Activated gamma-delta T cell treated with anti-CD3 and anti-CD28 coated beads, Interleukin-2, amount 50 U/mL, for 16 hours (primary cell): Measurements from ENCODE around the gene RBM26.
"Not testable (repeated sequence)": the region's sequence is repeated elsewhere in the genome, so short reads cannot be mapped to it uniquely, and the experiment has no call there.

Experiments used
- DNase-seq: peaks from one replicate; pipeline ENCODE4 v3.0.0-alpha.2; 2020; ENCODE audit warnings: low read depth

The RBM26 gene

GRCh38 chr13:79318664-79319063, 87.4 kb downstream of the RBM26 start:
- no peak for DNase-seq

GRCh38 chr13:79317856-79318255, 88.2 kb downstream of the RBM26 start:
- no peak for DNase-seq

- DNase-seq, result no peak
These were observed 91.4 kb downstream of the RBM26 start for GRCh38 chr13:79314652-79315051.

- no peak for DNase-seq
These were observed 93.7 kb downstream of the RBM26 start for GRCh38 chr13:79312340-79312855.

- DNase-seq, result no peak
These were observed 94.7 kb downstream of the RBM26 start for GRCh38 chr13:79311386-79311785.

- DNase-seq, result no peak
These were observed 96.4 kb downstream of the RBM26 start for GRCh38 chr13:79309690-79310089.

- no peak for DNase-seq
These were observed 98.2 kb downstream of the RBM26 start for GRCh38 chr13:79307866-79308298.

- DNase-seq, result no peak
These were observed 98.6 kb downstream of the RBM26 start for GRCh38 chr13:79307433-79307861.

- no peak for DNase-seq
These were observed 99.4 kb downstream of the RBM26 start for GRCh38 chr13:79306650-79307049.

GRCh38 chr13:79297128-79297527, 108.9 kb downstream of the RBM26 start:
- no peak for DNase-seq

- no peak for DNase-seq
These were observed 109.9 kb downstream of the RBM26 start for GRCh38 chr13:79295906-79296706.

- no peak for DNase-seq
These were observed 115.3 kb downstream of the RBM26 start for GRCh38 chr13:79290595-79291244.

- DNase-seq, result no peak
These were observed 116.5 kb downstream of the RBM26 start for GRCh38 chr13:79289571-79289970.

- no peak for DNase-seq
These were observed 117.9 kb downstream of the RBM26 start for GRCh38 chr13:79287939-79288795.

- DNase-seq, result no peak
These were observed 120.9 kb downstream of the RBM26 start for GRCh38 chr13:79285159-79285558.

GRCh38 chr13:79283742-79284141, 122.3 kb downstream of the RBM26 start:
- no peak for DNase-seq

- no peak for DNase-seq
These were observed 123.1 kb downstream of the RBM26 start for GRCh38 chr13:79282976-79283375.

GRCh38 chr13:79282508-79282907, 123.5 kb downstream of the RBM26 start:
- no peak for DNase-seq

GRCh38 chr13:79281339-79281747, 124.7 kb downstream of the RBM26 start:
- no peak for DNase-seq

GRCh38 chr13:79279735-79280134, 126.3 kb downstream of the RBM26 start:
- DNase-seq, result not testable (repeated sequence)

GRCh38 chr13:79273045-79273444, 133.0 kb downstream of the RBM26 start:
- no peak for DNase-seq

- DNase-seq, result no peak
These were observed 134.4 kb downstream of the RBM26 start for GRCh38 chr13:79271616-79272015.
